ENCODE results near the gene ZNF761.
"Not testable (repeated sequence)": the region's sequence is repeated elsewhere in the genome, so short reads cannot be mapped to it uniquely, and the experiment has no call there.

DNA sequence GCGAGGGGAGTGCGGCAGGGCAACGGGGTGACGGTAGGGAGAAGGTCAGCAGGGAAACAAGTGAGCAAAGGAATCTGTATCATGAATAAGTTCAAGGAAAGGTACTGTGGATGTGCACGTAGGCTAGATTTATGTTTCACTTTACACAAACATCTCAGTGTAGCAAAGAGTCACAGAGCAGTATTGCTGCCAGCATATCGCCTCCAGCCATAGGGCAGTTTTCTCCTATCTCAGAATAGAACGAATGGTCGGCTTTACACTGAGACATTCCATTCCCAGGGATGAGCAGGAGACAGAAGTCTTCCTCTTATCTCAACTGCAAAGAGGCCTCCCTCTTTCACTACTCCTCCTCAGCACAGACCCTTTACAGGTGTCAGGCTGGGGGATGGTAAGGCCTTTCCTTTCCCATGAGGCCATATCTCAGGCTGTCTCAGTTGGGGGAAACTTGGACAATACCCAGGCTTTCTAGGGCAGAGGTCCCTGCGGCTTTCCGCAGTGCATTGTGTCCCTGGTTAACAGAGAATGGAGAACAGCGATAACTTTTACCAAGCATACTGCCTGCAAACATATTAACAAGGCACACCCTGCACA lies 28.4 kb downstream of the ZNF761 start:
- TF ChIP-seq, protein P1, sequence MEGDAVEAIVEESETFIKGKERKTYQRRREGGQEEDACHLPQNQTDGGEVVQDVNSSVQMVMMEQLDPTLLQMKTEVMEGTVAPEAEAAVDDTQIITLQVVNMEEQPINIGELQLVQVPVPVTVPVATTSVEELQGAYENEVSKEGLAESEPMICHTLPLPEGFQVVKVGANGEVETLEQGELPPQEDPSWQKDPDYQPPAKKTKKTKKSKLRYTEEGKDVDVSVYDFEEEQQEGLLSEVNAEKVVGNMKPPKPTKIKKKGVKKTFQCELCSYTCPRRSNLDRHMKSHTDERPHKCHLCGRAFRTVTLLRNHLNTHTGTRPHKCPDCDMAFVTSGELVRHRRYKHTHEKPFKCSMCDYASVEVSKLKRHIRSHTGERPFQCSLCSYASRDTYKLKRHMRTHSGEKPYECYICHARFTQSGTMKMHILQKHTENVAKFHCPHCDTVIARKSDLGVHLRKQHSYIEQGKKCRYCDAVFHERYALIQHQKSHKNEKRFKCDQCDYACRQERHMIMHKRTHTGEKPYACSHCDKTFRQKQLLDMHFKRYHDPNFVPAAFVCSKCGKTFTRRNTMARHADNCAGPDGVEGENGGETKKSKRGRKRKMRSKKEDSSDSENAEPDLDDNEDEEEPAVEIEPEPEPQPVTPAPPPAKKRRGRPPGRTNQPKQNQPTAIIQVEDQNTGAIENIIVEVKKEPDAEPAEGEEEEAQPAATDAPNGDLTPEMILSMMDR (IDR thresholded peaks at IDR 0.05) = not testable (repeated sequence)
- TF ChIP-seq POLR2A (IDR thresholded peaks at IDR 0.05) = not testable (repeated sequence)
